Hippocampal formation (tissue), 2 donors: ENCODE measurements around the gene TOMM6.

Experiments used
- DNase-seq, 2 donors: peaks; one replicate each; lab custom pipeline; 2025; lab: John Stamatoyannopoulos, UW

The TOMM6 gene

DNA sequence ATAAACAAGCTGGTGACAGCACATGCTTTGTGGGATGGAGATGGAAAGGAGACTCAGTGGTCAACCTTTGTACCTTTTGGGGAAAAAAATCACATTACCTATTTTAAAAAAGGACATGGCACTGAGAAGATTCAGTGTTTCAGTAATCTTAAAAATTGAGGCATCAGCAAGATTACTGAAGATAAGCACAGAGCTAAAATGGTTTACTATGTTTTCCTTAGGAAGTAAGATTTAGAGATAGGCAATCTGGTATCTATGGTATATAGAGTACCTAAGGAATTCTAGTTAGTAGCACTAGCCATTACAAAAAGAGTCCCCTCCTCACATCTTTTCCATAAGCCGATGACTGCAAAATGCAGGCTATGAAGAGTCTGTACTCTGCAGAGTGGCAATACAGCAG lies 35.7 kb downstream of the TOMM6 start:
- no peak for DNase-seq

DNA sequence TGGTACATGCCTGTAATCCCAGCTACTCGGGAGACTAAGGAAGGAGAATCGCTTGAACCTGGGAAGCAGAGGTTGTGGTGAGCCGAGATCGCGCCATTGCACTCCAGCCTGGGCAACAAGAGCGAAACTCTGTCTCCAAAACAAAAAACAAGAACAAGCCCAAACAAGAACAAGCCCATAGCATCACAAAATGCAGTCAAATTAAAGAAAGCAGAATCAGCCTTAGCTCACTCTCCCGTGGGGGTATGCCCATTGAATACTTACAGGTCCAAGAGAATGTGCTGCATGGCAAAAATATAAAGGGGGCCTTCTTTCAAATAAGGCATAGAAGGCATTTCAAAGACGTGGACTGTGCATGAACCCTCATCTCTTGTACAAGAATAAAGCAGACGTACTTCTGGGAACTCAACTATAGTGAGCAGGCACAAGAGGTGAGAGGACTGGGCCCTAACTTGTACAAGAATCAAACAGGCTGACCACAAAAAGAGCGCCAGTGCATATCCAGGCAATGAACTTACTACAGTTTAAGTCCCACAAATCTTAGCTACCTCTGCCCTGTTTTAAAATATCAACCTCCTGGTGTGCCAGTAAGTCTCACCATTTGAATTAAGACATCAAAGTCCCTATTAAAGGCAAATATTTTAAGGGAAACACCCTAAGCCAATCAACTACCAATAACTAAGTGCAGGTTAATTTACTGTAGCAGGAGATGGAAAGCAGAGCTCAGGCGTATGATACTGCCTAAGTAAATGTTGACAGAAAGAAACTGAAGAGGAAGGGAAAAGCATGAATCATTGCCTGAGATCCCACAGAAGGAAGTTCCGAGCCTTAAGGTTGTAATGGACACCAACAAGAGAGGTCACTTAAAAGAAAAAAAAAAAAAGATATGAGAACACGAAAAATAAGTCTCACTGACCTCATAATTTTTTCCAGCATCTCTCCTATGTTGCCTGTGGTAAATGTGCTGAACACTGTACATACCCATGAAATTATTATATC lies 37.4 kb downstream of the TOMM6 start:
- DNase-seq: no peak

DNA sequence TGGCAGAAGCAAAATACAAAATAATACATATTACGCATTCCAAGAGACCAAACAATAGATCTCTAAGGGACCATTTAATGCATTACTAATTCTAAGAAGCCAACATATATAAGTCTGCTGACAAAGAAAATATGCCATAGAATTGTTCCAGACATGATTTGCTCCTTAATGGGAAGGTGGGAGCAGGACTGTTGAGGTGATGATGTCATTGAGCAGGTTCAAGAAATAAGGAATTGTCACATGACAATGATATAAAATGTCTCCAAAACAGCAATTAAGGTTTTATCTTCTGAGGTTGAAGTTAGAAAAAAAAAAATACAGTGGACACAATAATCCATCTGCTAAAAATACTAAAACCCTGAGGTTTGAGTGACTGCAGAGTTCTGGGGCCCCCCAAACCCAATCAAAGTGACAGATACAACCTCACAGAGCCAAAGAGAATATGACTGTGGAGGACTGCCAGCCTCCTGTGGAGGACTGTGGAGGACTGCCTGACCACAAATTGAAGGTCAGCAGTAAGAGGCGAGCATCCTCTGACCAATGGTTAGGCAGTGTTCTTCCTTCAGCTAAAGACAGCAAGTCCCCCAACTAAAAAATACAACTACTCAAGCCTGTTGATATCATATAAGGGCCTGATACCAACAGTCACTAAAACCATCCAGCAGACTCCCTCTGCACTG lies 39.0 kb downstream of the TOMM6 start:
- no peak for DNase-seq

DNA sequence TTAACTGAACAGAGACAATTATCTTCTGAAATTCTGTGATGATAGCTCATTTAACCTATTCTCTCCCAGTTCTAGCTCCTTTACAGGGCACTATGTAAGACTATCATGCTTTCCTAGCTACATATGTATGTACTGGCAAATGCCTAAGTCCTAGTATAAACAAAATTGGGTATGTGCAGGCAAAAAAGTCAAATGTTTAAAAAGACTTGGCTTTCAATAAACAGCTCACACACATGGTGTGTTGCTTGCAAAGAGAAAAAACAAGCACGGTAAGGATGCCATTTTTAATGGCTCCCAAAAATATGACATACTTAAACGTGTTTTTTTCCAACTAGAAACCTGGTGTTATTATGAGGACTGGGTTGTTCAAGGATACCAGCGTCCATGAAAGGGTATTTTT lies 44.8 kb downstream of the TOMM6 start:
- no peak for DNase-seq

DNA sequence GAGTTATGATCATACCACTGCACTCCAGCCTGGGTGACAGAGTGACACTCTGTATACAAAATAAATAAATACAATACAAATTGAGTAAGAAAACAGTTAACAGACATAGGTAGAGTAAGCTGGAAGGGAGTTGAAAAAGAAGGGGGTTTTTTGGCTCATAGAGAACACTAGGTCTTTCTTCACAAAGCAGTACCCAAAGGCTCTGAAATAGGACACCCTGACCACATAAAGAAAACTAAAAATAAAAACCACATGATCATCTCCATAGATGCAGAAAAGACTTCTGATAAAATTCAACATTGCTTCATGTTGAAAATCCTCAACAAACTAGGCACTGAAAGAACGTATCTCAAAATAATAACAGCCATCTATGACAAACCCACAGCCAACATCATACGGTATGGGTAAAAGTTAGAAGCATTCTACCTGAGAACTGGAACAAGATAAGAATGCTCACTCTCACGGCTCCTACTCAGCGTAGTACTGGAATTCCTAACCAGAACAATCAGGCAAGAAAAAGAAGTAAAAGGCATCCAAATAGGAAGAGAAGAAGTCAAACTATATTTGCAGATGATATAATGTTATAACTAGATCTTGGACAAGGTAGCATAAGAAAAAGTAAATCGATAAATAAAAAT lies 48.6 kb downstream of the TOMM6 start:
- no peak for DNase-seq

DNA sequence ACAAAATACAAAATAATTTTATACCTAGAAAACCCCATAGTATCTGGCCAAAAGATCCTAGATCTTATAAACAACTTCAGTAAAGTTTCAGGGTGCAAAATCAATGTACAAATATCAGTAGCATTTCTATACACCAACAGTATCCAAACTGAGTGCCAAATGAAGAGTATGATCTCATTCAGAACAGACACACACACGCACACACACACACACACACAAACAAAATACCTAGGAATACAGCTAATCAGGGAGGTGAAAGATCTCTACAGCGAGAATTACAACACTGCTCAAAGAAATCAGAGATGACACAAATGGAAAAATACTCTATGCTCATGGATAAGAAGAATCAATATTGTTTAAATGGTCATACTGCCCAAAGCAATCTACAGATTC lies 49.2 kb downstream of the TOMM6 start:
- no peak for DNase-seq
